HepG2 (cell line): ENCODE data around the gene TPBGL. TPM values are rescaled to one million over a fixed set of nuclear protein-coding genes. Genes with fewer than 3 reads are reported as not detected.

Experiments used
- ETS1 ChIP-seq: sonication (generic); formaldehyde crosslinking; IDR thresholded peaks from 2 replicates; pipeline ENCODE4 v1.4.0; 2020; ENCODE audit warnings: missing genetic modification reagents
- FOXO4 ChIP-seq: sonication (generic); formaldehyde crosslinking; conservative IDR thresholded peaks from 2 replicates; pipeline ENCODE4 v1.8.1; 2023; ENCODE audit warnings: missing genetic modification reagents
- KMT2A ChIP-seq: sonication (generic); formaldehyde crosslinking; IDR thresholded peaks from 2 replicates; pipeline ENCODE4 v1.4.0; 2020; ENCODE audit warnings: missing genetic modification reagents
- MAFG ChIP-seq: sonication (generic); formaldehyde crosslinking; IDR thresholded peaks from 2 replicates; pipeline ENCODE4 v1.5.1; 2020; ENCODE audit warnings: mild to moderate bottlenecking, missing genetic modification reagents
- MZF1 ChIP-seq: sonication (generic); formaldehyde crosslinking; IDR thresholded peaks from 2 replicates; pipeline ENCODE4 v1.8.1; 2023; ENCODE audit warnings: mild to moderate bottlenecking, missing genetic modification reagents, borderline replicate concordance
- NFATC3 ChIP-seq: sonication (generic); formaldehyde crosslinking; IDR thresholded peaks from 2 replicates; pipeline ENCODE4 v1.5.1; 2020; ENCODE audit warnings: mild to moderate bottlenecking, missing genetic modification reagents
- PHF8 ChIP-seq: sonication (generic); formaldehyde crosslinking; IDR thresholded peaks from 2 replicates; pipeline ENCODE4 v1.5.0; 2020; ENCODE audit warnings: missing genetic modification reagents
- POGK ChIP-seq: sonication (generic); formaldehyde crosslinking; conservative IDR thresholded peaks from 2 replicates; pipeline ENCODE4 v1.8.0; 2022; ENCODE audit warnings: mild to moderate bottlenecking, moderate library complexity, missing genetic modification reagents
- POLR2A ChIP-seq, 2 experiments: IDR thresholded peaks; 2 replicates each; pipeline ENCODE4 v1.6.1; 2011; ENCODE audit warnings: low read depth in 2 of 2, low read length in 2 of 2, mild to moderate bottlenecking in 1 of 2, moderate library complexity in 1 of 2; ENCODE audit not compliant: insufficient read depth in 1 of 2
- POLR2AphosphoS2 ChIP-seq: IDR thresholded peaks from 2 replicates; pipeline ENCODE4 v1.6.1; 2011; ENCODE audit warnings: low read depth, low read length, improper control_type of control experiment
- SOX5 ChIP-seq: IDR thresholded peaks from 2 replicates; pipeline ENCODE4 v1.6.1; 2016; ENCODE audit warnings: borderline replicate concordance
- SSRP1 ChIP-seq: IDR thresholded peaks from 2 replicates; pipeline ENCODE4 v1.6.1; 2016; ENCODE audit warnings: control low read depth
- ZNF3 ChIP-seq: IDR thresholded peaks from 2 replicates; pipeline ENCODE4 v1.7.0; 2017; ENCODE audit warnings: inconsistent platforms
- ZNF354B ChIP-seq: sonication (generic); formaldehyde crosslinking; IDR thresholded peaks from 2 replicates; pipeline ENCODE4 v1.8.0; 2022; ENCODE audit warnings: mild to moderate bottlenecking, missing genetic modification reagents
- ZNF724P ChIP-seq: sonication (generic); formaldehyde crosslinking; IDR thresholded peaks from 2 replicates; pipeline ENCODE4 v1.8.0; 2022; ENCODE audit warnings: missing genetic modification reagents, borderline replicate concordance
- ZNF784 ChIP-seq: sonication (generic); formaldehyde crosslinking; IDR thresholded peaks from 2 replicates; pipeline ENCODE4 v1.5.1; 2020; ENCODE audit warnings: missing genetic modification reagents, mild to moderate bottlenecking, borderline replicate concordance
- polyA plus RNA-seq, 8 experiments: library from polyadenylated mRNA; depleted of rRNA in 3 of 8; stranded (reverse) in 7 of 8; unstranded in 1 of 8; fragments of >200 nt; fragmentation: Illumina TruSeq in 4 of 8; extraction: Trizol in 4 of 8; gene quantifications; 2 replicates each; pipeline versions ENCODE4 v1.2.1 to v1.2.3, GENCODE V29; 2011 to 2016; ENCODE audit warnings: low read depth in 4 of 8, missing spikeins in 1 of 8, mixed read lengths in 1 of 8; ENCODE audit not compliant: insufficient read depth in 1 of 8
- total RNA-seq, 5 experiments: library from RNA; depleted of rRNA; stranded (reverse); fragments of >200 nt; fragmentation: Illumina TruSeq; extraction: Trizol; gene quantifications; 2 replicates each; pipeline ENCODE4 v1.2.3, GENCODE V29; 2016; ENCODE audit warnings: low read depth in 1 of 5

TPBGL gene
- total and polyA plus RNA-seq, 2 of the 13 experiments (the other 11 are each of a cell fraction or from before 2014, with no cell fraction given) = not detected

- TF ChIP-seq SOX5 (CRISPR knock-in tag) = no peak
- no peak for TF ChIP-seq KMT2A (CRISPR knock-in tag)
- TF ChIP-seq ZNF784 = no peak
- TF ChIP-seq FOXO4 (CRISPR knock-in tag) = 0 out of 2 replicates have a peak, but pooled peaks have one; percentile 41
- no peak for TF ChIP-seq NFATC3 (CRISPR knock-in tag)
- no peak for TF ChIP-seq POGK (CRISPR knock-in tag)
- TF ChIP-seq ZNF724P (CRISPR knock-in tag) = no peak
- no peak for TF ChIP-seq SSRP1 (CRISPR knock-in tag)
- no peak for TF ChIP-seq ZNF3 (CRISPR knock-in tag)
- no peak for TF ChIP-seq MAFG (CRISPR knock-in tag)
- TF ChIP-seq MZF1 (CRISPR knock-in tag) = no peak
- no peak; the same call in 1 of the 2 replicates for TF ChIP-seq POLR2AphosphoS2
- TF ChIP-seq POLR2A (IDR thresholded peaks at IDR 0.05; ENCODE audit: insufficient read depth in 1 of 2, low read depth in 2 of 2, low read length in 2 of 2) = 0 out of 4 replicates have a peak, but pooled peaks of 1 of the 2 experiments have one; percentile 7
- no peak for TF ChIP-seq ZNF354B (CRISPR knock-in tag)
- TF ChIP-seq PHF8 (CRISPR knock-in tag) = no peak
- TF ChIP-seq ETS1 (CRISPR knock-in tag) = no peak
- TF ChIP-seq, all 625 proteins: peak for 6
Observed at GRCh38 chr11:75262436-75262835, 21.9 kb downstream of the TPBGL start (continued).
